MCF 10A (cell line): ENCODE measurements around the gene CNGA2. TPM values are rescaled to one million over a fixed set of nuclear protein-coding genes. Genes with fewer than 3 reads are reported as not detected.

ENCODE experiments used
- BruUV-seq: library from RNA; stranded (reverse); fragments of 400-500 nt; replicated peaks from 2 replicates; lab custom pipeline; 2021; lab: Mats Ljungman, UMichigan
- CTCF ChIA-PET: fragments of 300-600 bp; sonication (Branson Sonifier 250); formaldehyde crosslinking; extraction: SDS; loops from one replicate; lab custom pipeline; 2021; ENCODE audit warnings: antibody characterized with exemption, inconsistent platforms; lab: Yijun Ruan, JAX
- POLR2A ChIA-PET: fragments of 300-600, 350-650 bp; sonication (Branson Sonifier 250); formaldehyde crosslinking; extraction: SDS; loops from one replicate; lab custom pipeline; 2020; ENCODE audit warnings: antibody characterized with exemption, inconsistent platforms; lab: Yijun Ruan, JAX
- DNase-seq: peaks from one replicate; pipeline ENCODE4 v3.0.0-alpha.2; 2018; ENCODE audit not compliant: unreplicated experiment
- H3K27ac Mint-ChIP-seq: one replicate; pipeline ENCODE4 v1.8.0; 2022; ENCODE audit warnings: mild to moderate bottlenecking, low read depth, mixed read lengths; ENCODE audit not compliant: unreplicated experiment
- H3K27me3 Mint-ChIP-seq: one replicate; pipeline ENCODE4 v1.8.0; 2022; ENCODE audit warnings: mixed read lengths; ENCODE audit not compliant: insufficient read depth, unreplicated experiment
- H3K36me3 Mint-ChIP-seq: one replicate; pipeline ENCODE4 v1.8.0; 2022; ENCODE audit warnings: mild to moderate bottlenecking, moderate library complexity, mixed read lengths; ENCODE audit not compliant: insufficient read depth, unreplicated experiment
- H3K4me1 Mint-ChIP-seq: one replicate; pipeline ENCODE4 v1.8.0; 2022; ENCODE audit warnings: mixed read lengths; ENCODE audit not compliant: insufficient read depth, unreplicated experiment
- H3K4me3 Mint-ChIP-seq: one replicate; pipeline ENCODE4 v1.8.0; 2022; ENCODE audit warnings: mild to moderate bottlenecking, moderate library complexity, mixed read lengths; ENCODE audit not compliant: unreplicated experiment
- H3K9me3 Mint-ChIP-seq: one replicate; pipeline ENCODE4 v1.8.0; 2022; ENCODE audit warnings: mixed read lengths; ENCODE audit not compliant: unreplicated experiment
- CTCF ChIP-seq: fragments of 200-600 bp; IDR thresholded peaks from one replicate; pipeline ENCODE4 v1.8.0; 2022; ENCODE audit warnings: antibody characterized with exemption, mild to moderate bottlenecking; ENCODE audit not compliant: unreplicated experiment
- intact Hi-C: fragments of 100-400 bp; cut with micrococcal nuclease; formaldehyde crosslinking; loops from 2 replicates; pipeline ENCODE4 v1.14.1; 2022
- total RNA-seq: library from RNA; stranded (reverse); gene quantifications from 2 replicates; pipeline ENCODE4 v1.2.3, GENCODE V29; 2022

The CNGA2 gene
- total RNA-seq, 1 experiment from 2014 or later = not detected

GRCh38 chrX:151703487-151703886, 31.1 kb upstream of the CNGA2 start:
- TF ChIP-seq CTCF = no peak
- peak; percentile 52 for DNase-seq
- no peak overlapping the region for H3K4me3 Mint-ChIP-seq
- no peaks in the 10 kb centered on the region for H3K9me3 Mint-ChIP-seq
- no peaks in the 10 kb centered on the region for H3K27me3 Mint-ChIP-seq
- POLR2A ChIA-PET = no interaction called here
- CTCF ChIA-PET = no interaction called here
- H3K27ac Mint-ChIP-seq = no peak overlapping the region
- intact Hi-C loops = no loop called here
- BruUV-seq = no TSS peak
- no peaks in the 10 kb centered on the region for H3K4me1 Mint-ChIP-seq
- H3K36me3 Mint-ChIP-seq = no peaks in the 10 kb centered on the region

- Mint-ChIP-seq H3K27me3 (no peaks in the 10 kb centered on the region), H3K4me1 (no peaks in the 10 kb centered on the region), H3K4me3 (no peak overlapping the region), H3K36me3 (no peaks in the 10 kb centered on the region), H3K27ac (no peak overlapping the region), H3K9me3 (no peaks in the 10 kb centered on the region)
- no peak for DNase-seq
- intact Hi-C loops = no loop called here
- CTCF ChIA-PET = no interaction called here
- POLR2A ChIA-PET = interaction anchor here (0.7 kb wide), 1 partner anchor 936 kb away, joined by 3 read pairs; no protein-coding TSS in a partner anchor
- TF ChIP-seq CTCF = no peak
- BruUV-seq = no TSS peak
Measured at GRCh38 chrX:151704041-151704663, 30.4 kb upstream of the CNGA2 start.

- intact Hi-C loops = no loop called here
- POLR2A ChIA-PET = no interaction called here
- CTCF ChIA-PET = interaction anchor here (0.6 kb wide), 1 partner anchor 74 kb away, joined by 4 read pairs; no protein-coding TSS in a partner anchor
- no peak for DNase-seq
- H3K36me3 Mint-ChIP-seq = no peaks in the 10 kb centered on the region
- no peaks in the 10 kb centered on the region for H3K27me3 Mint-ChIP-seq
- no peaks in the 10 kb centered on the region for H3K9me3 Mint-ChIP-seq
- H3K4me3 Mint-ChIP-seq = no peak overlapping the region
- no peaks in the 10 kb centered on the region for H3K4me1 Mint-ChIP-seq
- no peak overlapping the region for H3K27ac Mint-ChIP-seq
- BruUV-seq = no TSS peak
- no peak for TF ChIP-seq CTCF
Measured at GRCh38 chrX:151708821-151709220, 25.7 kb upstream of the CNGA2 start.

GRCh38 chrX:151710457-151710856, 24.1 kb upstream of the CNGA2 start:
- no peak for TF ChIP-seq CTCF
- Mint-ChIP-seq H3K9me3 (no peaks in the 10 kb centered on the region), H3K4me1 (no peaks in the 10 kb centered on the region), H3K27ac (no peak overlapping the region), H3K27me3 (no peaks in the 10 kb centered on the region), H3K4me3 (no peak overlapping the region), H3K36me3 (no peaks in the 10 kb centered on the region)
- ChIA-PET CTCF (interaction anchor here (0.6 to 1.0 kb wide), 4 partner anchors 19 to 1106 kb away, joined by 3 read pairs; no protein-coding TSS in a partner anchor), POLR2A (no interaction called here)
- no peak for DNase-seq
- no TSS peak for BruUV-seq
- intact Hi-C loops = no loop called here
